ENCODE data around the gene UBE2E2. TPM values are rescaled to one million over a fixed set of nuclear protein-coding genes. Genes with fewer than 3 reads are reported as not detected.

The UBE2E2 gene
- total RNA-seq, 2 experiments from 2014 or later = 16.5 to 23.2 TPM

- ATAC-seq (no peak), DNase-seq (no peak)
- H3K27ac Mint-ChIP-seq = no peak overlapping the region
- H3K9me3 Mint-ChIP-seq = peaks cover 1% of the 10 kb centered on the region
- H3K4me3 Mint-ChIP-seq = no peak overlapping the region
- no peaks in the 10 kb centered on the region for H3K36me3 Mint-ChIP-seq (ENCODE audit: low read depth)
- peaks cover 4% of the 10 kb centered on the region for H3K4me1 Mint-ChIP-seq (ENCODE audit: low read depth)
- H3K27me3 Mint-ChIP-seq = peaks cover 3% of the 10 kb centered on the region
- ChIA-PET CTCF (no interaction called here), POLR2A (interaction anchor here (0.6 kb wide), 1 partner anchor 36 kb away, joined by 3 read pairs; no protein-coding TSS in a partner anchor)
- no peak for TF ChIP-seq CTCF (IDR thresholded peaks at IDR 0.05)
- intact Hi-C loops (cut with micrococcal nuclease) = no loop called here
Observed at GRCh38 chr3:23450806-23451205, 247.7 kb downstream of the UBE2E2 start.

GRCh38 chr3:23452408-23452807 lies 249.3 kb downstream of the UBE2E2 start:
- ChIA-PET POLR2A (no interaction called here), CTCF (no interaction called here)
- Mint-ChIP-seq H3K9me3 (peaks cover 3% of the 10 kb centered on the region), H3K4me1 (ENCODE audit: low read depth) (peaks cover 8% of the 10 kb centered on the region), H3K27me3 (peaks cover 3% of the 10 kb centered on the region), H3K36me3 (ENCODE audit: low read depth) (peaks cover 4% of the 10 kb centered on the region), H3K4me3 (no peak overlapping the region), H3K27ac (no peak overlapping the region)
- ATAC-seq (no peak), DNase-seq (no peak)
- no peak for TF ChIP-seq CTCF (IDR thresholded peaks at IDR 0.05)
- intact Hi-C loops (cut with micrococcal nuclease) = no loop called here

- DNase-seq = no peak
- Mint-ChIP-seq H3K4me3 (no peak overlapping the region), H3K4me1 (ENCODE audit: low read depth) (peaks cover 14% of the 10 kb centered on the region), H3K36me3 (ENCODE audit: low read depth) (peaks cover 4% of the 10 kb centered on the region), H3K9me3 (peaks cover 6% of the 10 kb centered on the region), H3K27ac (no peak overlapping the region), H3K27me3 (peaks cover 3% of the 10 kb centered on the region)
- intact Hi-C loops (cut with micrococcal nuclease) = no loop called here
- TF ChIP-seq CTCF (IDR thresholded peaks at IDR 0.05) = no peak
- ChIA-PET CTCF (no interaction called here), POLR2A (no interaction called here)
- no peak for ATAC-seq
Observed at GRCh38 chr3:23455084-23455483, 252.0 kb downstream of the UBE2E2 start.

GRCh38 chr3:23455775-23456174 lies 252.6 kb downstream of the UBE2E2 start:
- Mint-ChIP-seq H3K27me3 (peaks cover 3% of the 10 kb centered on the region), H3K9me3 (peaks cover 6% of the 10 kb centered on the region), H3K4me3 (no peak overlapping the region), H3K4me1 (ENCODE audit: low read depth) (peaks cover 14% of the 10 kb centered on the region), H3K36me3 (ENCODE audit: low read depth) (peaks cover 4% of the 10 kb centered on the region), H3K27ac (no peak overlapping the region)
- DNase-seq = no peak
- intact Hi-C loops (cut with micrococcal nuclease) = no loop called here
- CTCF ChIA-PET = no interaction called here
- ATAC-seq = no peak
- POLR2A ChIA-PET = no interaction called here
- no peak for TF ChIP-seq CTCF (IDR thresholded peaks at IDR 0.05)

GRCh38 chr3:23457697-23458096 lies 254.6 kb downstream of the UBE2E2 start:
- H3K4me1 Mint-ChIP-seq (ENCODE audit: low read depth) = peaks cover 14% of the 10 kb centered on the region
- no peak overlapping the region for H3K4me3 Mint-ChIP-seq
- intact Hi-C loops (cut with micrococcal nuclease) = no loop called here
- peaks cover under 1% of the 10 kb centered on the region for H3K27me3 Mint-ChIP-seq
- H3K36me3 Mint-ChIP-seq (ENCODE audit: low read depth) = peaks cover 4% of the 10 kb centered on the region
- peaks cover 6% of the 10 kb centered on the region for H3K9me3 Mint-ChIP-seq
- no peak for ATAC-seq
- POLR2A ChIA-PET = interaction anchor here (1.0 kb wide), 1 partner anchor 136 kb away, joined by 3 read pairs; no protein-coding TSS in a partner anchor
- TF ChIP-seq CTCF (IDR thresholded peaks at IDR 0.05) = no peak
- no peak overlapping the region for H3K27ac Mint-ChIP-seq
- CTCF ChIA-PET = interaction anchor here (1.2 to 1.3 kb wide), 2 partner anchors 8 to 14 kb away, joined by 3 read pairs; no protein-coding TSS in a partner anchor
- DNase-seq = no peak
